HL-60 (cell line): Measurements from ENCODE around the gene PARVA.

Experiments
- DNase-seq, 2 experiments: peaks; one replicate each; pipeline ENCODE4 v3.0.0-alpha.2; 2010 to 2020; ENCODE audit warnings: low read depth in 1 of 2, low spot score in 1 of 2
- H3K27ac ChIP-seq: fragments of 250-450 bp; sonication (Bioruptor Pico); replicated peaks from 2 replicates; pipeline ENCODE4 v1.5.1; 2020; ENCODE audit warnings: mild to moderate bottlenecking, moderate library complexity
- H3K27me3 ChIP-seq: fragments of 250-450 bp; sonication (Bioruptor Pico); 2 replicates; pipeline ENCODE4 v1.5.1; 2021; ENCODE audit warnings: mild to moderate bottlenecking, moderate library complexity; ENCODE audit not compliant: insufficient read depth, poor library complexity, severe bottlenecking
- H3K4me3 ChIP-seq: replicated peaks from 2 replicates; pipeline ENCODE4 v1.5.1; 2011; ENCODE audit warnings: mild to moderate bottlenecking, control low read depth, low read length; ENCODE audit not compliant: insufficient read depth
- CTCF ChIP-seq: IDR thresholded peaks from one replicate; pipeline ENCODE4 v1.5.1; 2011; ENCODE audit warnings: low read length, control low read depth, inconsistent platforms; ENCODE audit not compliant: insufficient read depth
- GABPA ChIP-seq: IDR thresholded peaks from 2 replicates; pipeline ENCODE4 v1.6.1; 2012; ENCODE audit warnings: low read depth
- POLR2AphosphoS5 ChIP-seq: IDR thresholded peaks from 2 replicates; pipeline ENCODE4 v1.6.1; 2012; ENCODE audit warnings: low read depth
- REST ChIP-seq: IDR thresholded peaks from 2 replicates; pipeline ENCODE4 v1.6.1; 2012; ENCODE audit warnings: low read depth; ENCODE audit not compliant: insufficient replicate concordance
- SPI1 ChIP-seq: IDR thresholded peaks from 2 replicates; pipeline ENCODE4 v1.6.1; 2012; ENCODE audit warnings: low read depth, mild to moderate bottlenecking, borderline replicate concordance

PARVA gene

GRCh38 chr11:12532580-12532979, 155.2 kb downstream of the PARVA start:
- Histone ChIP-seq H3K4me3 (no peak overlapping the region), H3K27ac (no peak overlapping the region), H3K27me3 (peaks cover 7% of the 10 kb centered on the region)
- TF ChIP-seq SPI1 (no peak), GABPA (no peak), POLR2AphosphoS5 (no peak), CTCF (no peak), REST (no peak)
- no peak for DNase-seq

GRCh38 chr11:12534549-12534948, 157.2 kb downstream of the PARVA start:
- Histone ChIP-seq H3K27ac (no peak overlapping the region), H3K4me3 (no peak overlapping the region), H3K27me3 (peaks cover 7% of the 10 kb centered on the region)
- DNase-seq, result no peak
- TF ChIP-seq SPI1, result no peak
- no peak for TF ChIP-seq CTCF
- no peak for TF ChIP-seq GABPA
- no peak for TF ChIP-seq POLR2AphosphoS5
- no peak for TF ChIP-seq REST

- H3K27ac ChIP-seq, result no peak overlapping the region
- TF ChIP-seq REST (no peak), SPI1 (no peak), GABPA (no peak), CTCF (no peak), POLR2AphosphoS5 (no peak)
- H3K27me3 ChIP-seq, result peaks cover 7% of the 10 kb centered on the region
- no peak for DNase-seq
- no peak overlapping the region for H3K4me3 ChIP-seq
Observed at GRCh38 chr11:12535321-12535720, 157.9 kb downstream of the PARVA start.
